ENCODE data around the gene MYL3.

Gene MYL3

GRCh38 chr3:46869440-46869839 lies 6.2 kb upstream of the MYL3 start:
- no peak for DNase-seq (ENCODE audit: low read depth, low spot score)
- H3K4me3 ChIP-seq (ENCODE audit: low read length) = no peak overlapping the region

DNA sequence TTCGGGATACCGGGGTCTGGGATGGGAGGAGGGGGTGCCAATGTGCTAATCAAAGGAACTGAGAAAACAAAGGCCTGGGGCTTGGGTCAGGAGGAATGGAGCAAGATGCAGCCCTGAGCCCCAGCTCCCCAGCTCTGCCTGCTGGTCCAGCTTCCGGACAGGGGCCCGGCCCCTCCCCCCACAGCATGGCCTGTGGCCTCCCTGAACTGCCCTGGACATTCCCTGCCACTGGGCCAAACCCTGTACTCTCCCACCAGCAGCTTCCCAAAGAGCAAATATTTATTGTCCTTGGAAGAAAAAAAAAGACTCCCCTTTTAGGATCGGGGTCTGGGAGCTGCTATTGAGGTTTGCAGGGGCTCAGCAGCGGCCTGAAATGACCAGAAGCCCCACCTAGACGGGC lies 5.7 kb upstream of the MYL3 start:
- DNase-seq (ENCODE audit: low read depth, low spot score) = no peak
- H3K4me3 ChIP-seq (ENCODE audit: low read length) = no peak overlapping the region

GRCh38 chr3:46868287-46868686 lies 5.0 kb upstream of the MYL3 start:
- DNase-seq (ENCODE audit: low read depth, low spot score) = no peak
- H3K4me3 ChIP-seq (ENCODE audit: low read length) = no peak overlapping the region

DNA sequence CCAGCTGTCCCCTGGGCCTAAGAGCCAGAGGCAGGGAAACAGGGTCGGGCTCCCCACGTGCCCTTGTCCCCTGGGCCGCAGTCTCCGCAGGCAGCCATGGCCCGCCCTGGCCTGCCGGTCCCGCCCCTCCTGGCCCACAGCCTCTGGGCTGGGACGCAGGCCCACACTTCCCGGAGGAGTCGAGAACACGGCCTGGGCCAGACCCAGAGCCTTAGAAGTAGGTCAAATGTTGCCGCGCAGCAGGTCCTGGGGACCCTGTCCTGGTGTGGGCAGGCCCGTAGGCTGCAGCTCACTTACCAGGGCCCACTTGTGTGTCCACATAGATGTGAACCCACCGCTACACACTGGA lies 4.3 kb upstream of the MYL3 start:
- no peak for DNase-seq (ENCODE audit: low read depth, low spot score)
- no peak overlapping the region for H3K4me3 ChIP-seq (ENCODE audit: low read length)

DNA sequence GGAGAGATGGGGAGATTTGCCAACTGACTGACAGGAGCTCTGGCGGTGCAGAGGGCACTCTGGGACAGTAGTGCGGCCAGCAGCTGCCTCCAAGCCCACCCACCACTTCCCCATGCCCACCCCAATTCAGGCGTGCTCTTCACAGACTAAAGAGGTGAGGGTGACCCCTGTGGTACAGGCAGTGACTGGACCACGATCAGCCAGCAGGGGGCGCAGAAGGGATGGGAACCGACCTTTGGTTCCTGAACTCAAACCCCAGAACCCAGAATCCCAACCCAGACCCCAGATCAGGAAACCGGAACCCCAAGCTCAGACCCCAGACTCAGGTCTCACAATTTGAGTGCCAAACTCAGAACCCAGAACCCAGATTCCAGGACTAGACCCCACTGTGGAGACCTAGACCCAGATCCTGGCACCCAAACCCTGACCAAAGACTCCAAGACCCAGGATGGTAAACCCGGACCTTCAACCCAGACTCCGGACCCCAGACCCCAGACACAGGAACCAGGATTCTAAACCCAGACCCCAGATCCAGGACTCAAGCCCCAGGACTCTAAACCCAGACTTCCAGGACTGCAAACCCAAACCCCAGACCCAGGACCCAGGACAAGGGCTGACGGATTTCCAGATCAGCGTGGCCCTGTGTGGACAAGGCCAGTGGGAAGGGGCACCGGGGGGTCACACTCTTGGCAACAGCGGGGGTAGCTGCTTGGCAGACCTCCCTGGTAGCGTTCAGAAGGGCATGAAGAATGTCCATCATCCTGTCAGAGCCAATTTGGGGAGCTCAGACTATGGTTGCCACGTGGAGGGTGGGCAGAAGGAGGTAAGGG lies 3.7 kb upstream of the MYL3 start:
- DNase-seq (ENCODE audit: low read depth, low spot score) = peak; percentile 14

GRCh38 chr3:46866032-46866595 lies 2.9 kb upstream of the MYL3 start:
- no peak overlapping the region for H3K4me3 ChIP-seq (ENCODE audit: low read length)
- DNase-seq (ENCODE audit: low read depth, low spot score) = no peak

More for the DNA sequence above, 3.7 kb upstream of the MYL3 start:
- H3K4me3 ChIP-seq (ENCODE audit: low read length) = no peak overlapping the region

DNA sequence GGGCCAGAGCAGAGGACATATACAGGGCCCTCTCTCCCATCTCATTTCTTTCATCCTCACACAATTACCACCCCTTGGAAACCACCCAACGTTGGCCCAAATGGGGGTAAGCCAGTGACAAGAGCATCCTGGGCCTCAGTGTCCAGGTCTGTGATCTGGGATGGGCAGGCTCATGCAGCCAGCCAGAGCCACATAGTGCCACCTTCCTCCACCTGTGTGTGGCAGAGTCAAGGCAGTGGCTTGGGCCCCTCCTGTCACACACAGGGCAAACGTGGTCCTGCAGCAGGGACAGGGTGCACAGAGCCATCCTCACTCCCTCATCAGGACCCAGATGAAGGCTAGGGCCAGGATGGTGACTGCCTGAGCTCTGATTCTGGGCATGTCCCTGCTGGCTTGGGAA lies 2.3 kb upstream of the MYL3 start:
- no peak overlapping the region for H3K4me3 ChIP-seq (ENCODE audit: low read length)
- DNase-seq (ENCODE audit: low read depth, low spot score) = no peak

DNA sequence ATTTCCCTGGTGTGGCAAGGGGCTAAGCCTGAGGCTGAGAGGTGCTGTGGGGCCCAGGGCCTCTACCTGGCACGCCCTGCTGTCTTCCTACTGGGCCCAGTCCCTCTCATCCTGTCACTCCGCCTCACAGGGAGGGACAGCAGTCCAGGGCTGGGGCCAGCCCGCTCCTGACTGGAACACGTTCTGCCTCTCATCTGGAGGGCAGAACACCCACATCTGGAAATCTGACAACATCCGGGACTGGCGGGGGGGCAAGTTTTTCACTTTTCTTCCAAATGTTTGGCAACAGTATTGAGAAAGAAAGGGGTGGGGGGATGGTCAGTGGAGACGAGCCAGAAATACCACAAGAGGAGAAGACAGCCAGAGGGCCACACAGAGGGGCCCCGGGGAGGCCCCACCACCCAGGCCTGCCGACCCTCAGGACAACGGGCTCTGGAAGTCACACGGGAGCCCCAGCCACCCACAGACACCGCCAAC lies 1.8 kb upstream of the MYL3 start:
- no peak overlapping the region for H3K4me3 ChIP-seq (ENCODE audit: low read length)
- no peak for DNase-seq (ENCODE audit: low read depth, low spot score)

DNA sequence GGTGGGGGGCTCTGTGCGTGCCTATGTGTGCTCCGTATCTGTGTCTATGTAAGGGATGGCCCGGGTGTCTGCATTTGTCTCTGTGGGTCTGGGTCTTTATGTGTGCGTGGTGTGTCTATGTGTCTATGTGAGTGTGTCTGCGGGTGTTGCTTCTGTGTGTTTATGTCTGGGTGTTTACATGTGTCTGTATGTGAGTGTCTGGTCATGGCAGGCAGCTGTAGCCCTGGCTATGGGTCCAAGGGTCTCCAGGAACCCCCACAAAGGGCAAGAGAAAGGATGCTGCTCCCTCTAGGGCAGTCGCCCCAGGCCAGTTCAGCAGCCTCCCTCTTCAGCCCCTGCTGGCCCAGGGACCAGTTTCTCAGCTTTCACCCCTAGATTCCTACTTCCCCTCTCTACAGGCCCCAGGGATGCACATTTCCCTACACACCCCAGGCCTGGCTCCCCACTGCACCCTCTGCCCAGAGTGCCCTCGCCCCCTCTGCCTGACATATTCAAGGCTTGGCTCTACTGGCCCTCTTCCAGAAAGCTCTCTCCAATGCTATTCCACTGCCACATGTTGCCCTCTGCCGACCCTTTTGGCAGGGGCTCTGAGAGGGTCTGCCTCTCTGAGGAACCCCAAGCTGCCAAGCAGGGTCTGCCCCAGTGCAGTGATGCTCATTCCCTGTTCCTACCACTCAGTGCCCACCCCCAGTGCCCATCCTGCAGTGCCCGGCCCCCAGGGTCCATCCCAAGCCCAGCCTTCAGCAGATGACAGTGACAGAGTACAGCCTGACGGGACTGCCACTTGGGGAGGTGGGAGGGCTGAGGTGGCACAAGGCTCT lies 1.0 kb upstream of the MYL3 start:
- DNase-seq (ENCODE audit: low read depth, low spot score) = no peak
- H3K4me3 ChIP-seq (ENCODE audit: low read length) = no peak overlapping the region

DNA sequence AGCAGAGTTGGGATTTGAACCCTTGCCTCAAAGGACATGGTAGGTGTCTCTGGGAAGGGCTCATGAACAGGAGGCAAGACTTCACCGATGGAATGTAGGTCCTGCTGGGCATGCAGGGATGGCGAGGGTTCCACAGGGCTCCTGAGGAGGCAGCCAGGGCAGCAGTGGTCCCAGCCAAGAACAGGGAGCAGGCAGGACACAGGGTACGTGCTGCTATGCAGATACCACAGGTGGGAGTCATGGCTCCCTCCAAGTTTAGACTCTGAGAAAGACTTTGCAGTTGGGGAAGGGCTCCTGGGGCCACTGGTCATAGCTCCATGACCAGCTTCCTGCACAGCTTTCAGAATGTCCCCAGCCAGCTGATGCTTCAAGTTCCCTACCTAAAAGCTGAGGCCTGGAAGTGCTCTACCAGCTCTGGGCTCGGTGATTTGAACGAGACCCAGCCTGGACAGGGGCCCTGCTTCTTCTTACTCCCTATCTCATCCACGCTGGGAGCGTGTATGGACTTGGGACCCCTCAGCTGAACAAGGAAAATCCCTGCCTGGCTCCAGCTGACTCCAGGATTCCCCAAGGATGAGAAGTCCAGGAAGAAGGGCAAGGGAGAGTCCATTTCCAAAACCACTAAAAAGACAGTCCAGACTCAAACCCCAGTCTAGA lies 747 bp downstream of the MYL3 start:
- no peak for DNase-seq (ENCODE audit: low read depth, low spot score)
- no peak overlapping the region for H3K4me3 ChIP-seq (ENCODE audit: low read length)

GRCh38 chr3:46861605-46862368 lies 1.5 kb downstream of the MYL3 start:
- H3K4me3 ChIP-seq (ENCODE audit: low read length) = no peak overlapping the region
- no peak for DNase-seq (ENCODE audit: low read depth, low spot score)

- H3K4me3 ChIP-seq (ENCODE audit: low read length) = no peak overlapping the region
- no peak for DNase-seq (ENCODE audit: low read depth, low spot score)
Measured at GRCh38 chr3:46860810-46861604, 2.2 kb downstream of the MYL3 start.

GRCh38 chr3:46860017-46860809 lies 3.0 kb downstream of the MYL3 start:
- peak; percentile 11 for DNase-seq (ENCODE audit: low read depth, low spot score)
- no peak overlapping the region for H3K4me3 ChIP-seq (ENCODE audit: low read length)

DNA sequence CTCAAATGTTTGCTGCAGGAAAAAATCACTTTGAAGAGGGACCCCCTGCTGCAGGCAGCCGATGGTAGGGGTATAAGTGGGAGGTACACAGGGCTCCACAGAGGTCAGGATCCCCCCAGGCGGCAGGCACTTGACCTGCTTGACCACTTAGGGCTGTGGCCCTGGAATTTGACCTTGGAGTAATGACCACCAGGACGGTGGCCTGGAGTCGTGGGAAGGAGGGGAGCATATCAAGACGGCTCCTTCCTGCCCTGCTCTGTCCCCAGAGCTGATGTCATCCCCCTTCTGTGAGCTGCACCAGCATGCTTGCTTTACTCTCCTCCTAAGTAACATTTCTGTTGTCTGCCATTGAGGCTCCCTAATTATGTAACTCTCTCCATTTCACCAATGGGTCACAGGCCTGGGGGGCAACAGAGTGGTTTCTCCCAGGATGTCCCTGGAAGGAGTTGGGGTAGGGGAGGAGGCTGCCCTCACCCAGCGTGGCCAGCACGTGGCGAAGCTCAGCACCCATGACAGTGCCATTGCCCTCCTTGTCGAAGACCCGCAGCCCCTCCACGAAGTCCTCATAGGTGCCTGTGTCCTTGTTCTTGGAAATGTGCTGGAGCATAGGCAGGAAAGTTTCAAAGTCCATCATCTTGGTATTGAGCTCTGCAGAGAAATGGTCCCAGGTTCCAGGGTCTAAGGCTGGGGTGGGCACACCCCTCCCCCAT lies 4.1 kb downstream of the MYL3 start:
- no peak for DNase-seq (ENCODE audit: low read depth, low spot score)
- no peak overlapping the region for H3K4me3 ChIP-seq (ENCODE audit: low read length)

GRCh38 chr3:46858456-46858855 lies 4.8 kb downstream of the MYL3 start:
- H3K4me3 ChIP-seq (ENCODE audit: low read length) = no peak overlapping the region
- no peak for DNase-seq (ENCODE audit: low read depth, low spot score)

GRCh38 chr3:46857485-46858341 lies 5.5 kb downstream of the MYL3 start:
- no peak overlapping the region for H3K4me3 ChIP-seq (ENCODE audit: low read length)
- DNase-seq (ENCODE audit: low read depth, low spot score) = no peak

All from Jurkat, Clone E6-1 (cell line).